Measurements from ENCODE around the gene TBC1D16.

DNA sequence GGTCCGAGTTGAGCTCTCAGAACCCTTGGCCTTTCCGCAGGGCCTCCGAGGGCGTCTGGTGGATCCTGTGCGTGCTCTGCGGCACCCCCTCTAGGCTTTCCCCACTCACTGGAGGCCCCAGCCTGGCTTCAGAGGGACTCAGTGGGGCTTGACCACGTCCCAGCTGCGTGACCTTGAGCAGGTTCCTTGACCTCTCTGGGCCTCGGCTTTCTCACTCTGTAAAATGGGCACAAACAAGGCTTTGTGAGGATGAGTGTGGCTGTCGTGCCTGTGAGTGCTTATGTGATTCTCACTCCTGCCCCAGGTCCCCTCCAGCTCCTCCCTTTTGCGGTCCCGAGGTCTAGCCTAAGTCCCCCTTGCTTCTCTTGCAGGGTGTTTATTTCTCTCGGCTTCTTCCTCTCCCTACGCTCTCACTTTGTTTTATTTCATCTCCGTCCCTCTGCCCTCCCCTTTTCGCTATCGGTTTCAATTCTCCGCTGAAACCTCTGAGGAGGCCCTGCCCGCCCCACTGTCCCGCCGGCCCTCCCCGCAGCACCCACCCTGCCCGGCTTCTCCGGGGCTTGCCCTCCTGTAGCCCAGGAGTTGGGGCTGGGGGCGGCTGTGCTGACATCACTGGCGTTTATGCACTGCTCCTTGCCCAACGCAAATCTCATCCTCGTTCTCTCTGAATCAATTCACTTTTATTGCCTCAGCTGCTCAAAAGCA lies 114.1 kb downstream of the TBC1D16 start:
- TF ChIP-seq, protein P1, sequence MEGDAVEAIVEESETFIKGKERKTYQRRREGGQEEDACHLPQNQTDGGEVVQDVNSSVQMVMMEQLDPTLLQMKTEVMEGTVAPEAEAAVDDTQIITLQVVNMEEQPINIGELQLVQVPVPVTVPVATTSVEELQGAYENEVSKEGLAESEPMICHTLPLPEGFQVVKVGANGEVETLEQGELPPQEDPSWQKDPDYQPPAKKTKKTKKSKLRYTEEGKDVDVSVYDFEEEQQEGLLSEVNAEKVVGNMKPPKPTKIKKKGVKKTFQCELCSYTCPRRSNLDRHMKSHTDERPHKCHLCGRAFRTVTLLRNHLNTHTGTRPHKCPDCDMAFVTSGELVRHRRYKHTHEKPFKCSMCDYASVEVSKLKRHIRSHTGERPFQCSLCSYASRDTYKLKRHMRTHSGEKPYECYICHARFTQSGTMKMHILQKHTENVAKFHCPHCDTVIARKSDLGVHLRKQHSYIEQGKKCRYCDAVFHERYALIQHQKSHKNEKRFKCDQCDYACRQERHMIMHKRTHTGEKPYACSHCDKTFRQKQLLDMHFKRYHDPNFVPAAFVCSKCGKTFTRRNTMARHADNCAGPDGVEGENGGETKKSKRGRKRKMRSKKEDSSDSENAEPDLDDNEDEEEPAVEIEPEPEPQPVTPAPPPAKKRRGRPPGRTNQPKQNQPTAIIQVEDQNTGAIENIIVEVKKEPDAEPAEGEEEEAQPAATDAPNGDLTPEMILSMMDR (IDR thresholded peaks at IDR 0.05) = no peak
- no peak for TF ChIP-seq POLR2A (IDR thresholded peaks at IDR 0.05)

All from Peyer's patch (tissue), 4 donors.